H4 (cell line): Measurements from ENCODE around the gene FAM193B. TPM values are rescaled to one million over a fixed set of nuclear protein-coding genes. Genes with fewer than 3 reads are reported as not detected.

ENCODE experiments used
- DNase-seq: peaks from one replicate; pipeline ENCODE4 v3.0.0-alpha.2; 2015; ENCODE audit warnings: low spot score
- total RNA-seq: library from RNA; depleted of rRNA; stranded (reverse); fragments of >200 nt; shearing (Covaris generic); gene quantifications from 2 replicates; pipeline ENCODE4 v1.2.3, GENCODE V29; 2014; rRNA removed

The FAM193B gene
- total RNA-seq, 1 experiment from 2014 or later: 7.5 TPM

DNA sequence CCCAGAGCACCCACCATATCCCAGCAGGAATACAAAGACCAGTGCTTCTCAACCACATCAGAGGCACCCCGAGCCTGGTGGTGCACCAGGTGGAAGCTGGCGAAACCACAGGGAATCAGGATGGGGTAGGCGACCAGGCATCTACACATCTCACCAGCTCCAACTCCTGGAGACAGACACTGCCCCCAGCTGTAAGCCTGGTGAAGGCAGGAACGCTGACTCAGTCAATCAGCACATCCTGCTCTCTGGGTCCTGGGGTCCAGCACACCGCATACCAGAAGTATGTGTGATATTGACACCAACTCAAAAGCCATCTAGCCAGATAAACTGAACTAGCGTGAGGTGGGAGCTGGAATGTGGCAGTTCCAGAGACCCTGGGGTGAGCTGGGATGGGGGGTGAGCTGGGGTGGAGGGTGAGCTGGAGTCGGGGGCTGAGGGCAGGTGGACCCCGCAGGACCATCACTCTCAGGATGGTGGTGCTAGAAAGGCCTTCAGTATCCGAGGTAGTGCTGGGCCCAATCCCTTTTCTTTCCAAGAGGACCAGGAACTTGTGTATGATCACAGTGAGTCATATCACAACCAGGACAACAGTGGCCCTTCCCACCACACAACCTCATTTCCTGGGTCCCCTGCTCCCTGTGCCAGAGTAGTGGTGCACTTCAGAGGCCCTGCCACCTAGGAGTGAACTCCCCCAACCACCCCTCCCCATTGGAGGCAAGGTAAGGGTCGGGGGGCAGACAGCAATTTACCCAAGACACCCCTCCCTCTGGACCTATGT lies 83.4 kb downstream of the FAM193B start:
- no peak for DNase-seq

Other genes with a start within 250 kb of the FAM193B start
- gene MXD3, start 242.7 kb downstream of the FAM193B start, total RNA-seq: 34.7 and 74.3 TPM in 2 replicates
- 745 and 800 TPM in 2 replicates for gene LMAN2, start 202.9 kb downstream of the FAM193B start, total RNA-seq
- gene RGS14, start 196.6 kb downstream of the FAM193B start, total RNA-seq: 26.2 and 28.1 TPM in 2 replicates
- not detected in 2 replicates for gene SLC34A1, start 170.1 kb downstream of the FAM193B start, total RNA-seq
- not detected in 2 replicates for gene PFN3, start 153.9 kb downstream of the FAM193B start, total RNA-seq
- 5.8 and 7.3 TPM in 2 replicates for gene F12, start 145.0 kb downstream of the FAM193B start, total RNA-seq
- gene GRK6, start 127.9 kb downstream of the FAM193B start, total RNA-seq: 37.7 and 51.9 TPM in 2 replicates
- 28.6 and 33.7 TPM in 2 replicates for gene PRR7, start 107.7 kb downstream of the FAM193B start, total RNA-seq
- gene DBN1, start 80.9 kb downstream of the FAM193B start, total RNA-seq: 140 and 153 TPM in 2 replicates
- 127 and 138 TPM in 2 replicates for gene PDLIM7, start 57.0 kb downstream of the FAM193B start, total RNA-seq
- 0.08 and 1.1 TPM in 2 replicates for gene DOK3, start 44.7 kb downstream of the FAM193B start, total RNA-seq
- gene DDX41, start 37.6 kb downstream of the FAM193B start, total RNA-seq: 106 and 122 TPM in 2 replicates
- gene TMED9, start 37.6 kb upstream of the FAM193B start, total RNA-seq: 151 and 191 TPM in 2 replicates
- gene B4GALT7, start 45.6 kb upstream of the FAM193B start, total RNA-seq: 35.6 and 40.4 TPM in 2 replicates
- 0.02 TPM in 1 of 2 replicates, not detected in the other for gene FAM153A, start 228.3 kb upstream of the FAM193B start, total RNA-seq